GM18498 (cell line): ENCODE results near the gene PCDHA8.
"Not testable (repeated sequence)": the region's sequence is repeated elsewhere in the genome, so short reads cannot be mapped to it uniquely, and the experiment has no call there.

Source experiments
- ATAC-seq: cut with Tn5 transposase; IDR thresholded peaks from one replicate; pipeline ENCODE4 v1.9.1; 2021; ENCODE audit warnings: mild to moderate bottlenecking, moderate library complexity; ENCODE audit not compliant: unreplicated experiment

The PCDHA8 gene

DNA sequence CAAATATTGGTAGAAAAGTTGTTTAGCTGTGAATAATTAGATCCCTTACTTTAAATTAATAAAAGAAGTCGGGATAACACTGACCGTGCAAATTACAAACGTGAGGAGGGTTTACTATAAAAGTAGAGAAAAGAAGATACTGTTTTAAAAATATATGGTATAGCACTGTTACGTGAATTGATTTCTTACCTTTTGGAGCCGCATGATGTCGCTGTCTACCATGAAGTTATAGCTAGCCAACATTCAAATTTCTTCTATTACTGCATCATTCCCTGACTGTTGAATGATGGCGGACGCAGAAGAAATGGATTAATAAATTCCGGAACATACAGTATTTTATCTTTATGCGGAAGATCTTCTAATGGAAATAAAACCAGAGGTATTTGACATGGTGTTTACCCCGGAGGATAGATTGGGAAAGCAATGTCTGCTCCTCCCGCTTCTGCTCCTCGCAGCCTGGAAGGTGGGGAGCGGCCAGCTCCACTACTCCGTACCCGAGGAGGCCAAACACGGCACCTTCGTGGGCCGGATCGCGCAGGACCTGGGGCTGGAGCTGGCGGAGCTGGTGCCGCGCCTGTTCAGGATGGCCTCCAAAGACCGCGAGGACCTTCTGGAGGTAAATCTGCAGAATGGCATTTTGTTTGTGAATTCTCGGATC, 13.2 kb upstream of the PCDHA8 start, which contains the start of gene PCDHA6:
PCDHA6 (plus strand) TSS at position 257 of the 658 bp plus-strand sequence; CDS start at position 389, 132 bp downstream.
- ATAC-seq: no peak

DNA sequence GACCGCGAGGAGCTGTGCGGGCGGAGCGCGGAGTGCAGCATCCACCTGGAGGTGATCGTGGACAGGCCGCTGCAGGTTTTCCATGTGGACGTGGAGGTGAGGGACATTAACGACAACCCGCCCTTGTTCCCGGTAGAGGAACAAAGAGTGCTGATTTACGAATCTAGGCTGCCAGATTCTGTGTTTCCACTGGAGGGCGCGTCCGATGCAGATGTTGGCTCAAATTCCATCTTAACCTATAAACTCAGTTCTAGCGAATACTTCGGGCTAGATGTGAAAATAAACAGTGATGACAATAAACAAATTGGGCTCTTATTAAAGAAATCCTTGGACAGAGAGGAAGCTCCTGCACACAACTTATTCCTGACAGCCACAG, 12.6 kb upstream of the PCDHA8 start:
- ATAC-seq: no peak

DNA sequence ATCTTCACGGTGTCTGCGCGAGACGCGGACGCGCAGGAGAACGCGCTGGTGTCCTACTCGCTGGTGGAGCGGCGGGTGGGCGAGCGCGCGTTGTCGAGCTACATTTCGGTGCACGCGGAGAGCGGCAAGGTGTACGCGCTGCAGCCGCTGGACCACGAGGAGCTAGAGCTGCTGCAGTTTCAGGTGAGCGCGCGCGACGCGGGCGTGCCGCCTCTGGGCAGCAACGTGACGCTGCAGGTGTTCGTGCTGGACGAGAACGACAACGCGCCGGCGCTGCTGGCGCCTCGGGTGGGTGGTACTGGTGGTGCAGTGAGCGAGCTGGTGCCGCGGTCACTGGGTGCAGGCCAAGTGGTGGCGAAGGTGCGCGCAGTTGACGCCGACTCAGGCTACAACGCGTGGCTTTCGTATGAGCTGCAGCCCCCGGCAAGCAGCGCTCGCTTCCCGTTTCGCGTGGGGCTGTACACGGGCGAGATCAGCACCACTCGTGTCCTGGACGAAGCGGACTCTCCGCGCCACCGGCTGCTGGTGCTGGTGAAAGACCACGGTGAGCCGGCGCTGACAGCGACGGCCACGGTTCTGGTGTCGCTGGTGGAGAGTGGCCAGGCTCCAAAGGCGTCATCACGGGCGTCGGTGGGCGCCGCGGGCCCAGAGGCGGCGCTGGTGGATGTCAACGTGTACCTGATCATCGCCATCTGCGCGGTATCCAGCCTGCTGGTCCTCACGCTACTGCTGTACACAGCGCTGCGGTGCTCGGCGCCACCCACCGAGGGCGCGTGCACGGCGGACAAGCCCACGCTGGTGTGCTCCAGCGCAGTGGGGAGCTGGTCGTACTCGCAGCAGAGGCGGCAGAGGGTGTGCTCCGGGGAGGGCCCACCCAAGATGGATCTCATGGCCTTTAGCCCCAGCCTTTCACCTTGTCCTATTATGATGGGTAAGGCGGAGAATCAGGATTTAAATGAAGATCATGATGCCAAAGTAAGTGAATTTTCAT, 11.2 kb upstream of the PCDHA8 start:
- ATAC-seq: not testable (repeated sequence)

DNA sequence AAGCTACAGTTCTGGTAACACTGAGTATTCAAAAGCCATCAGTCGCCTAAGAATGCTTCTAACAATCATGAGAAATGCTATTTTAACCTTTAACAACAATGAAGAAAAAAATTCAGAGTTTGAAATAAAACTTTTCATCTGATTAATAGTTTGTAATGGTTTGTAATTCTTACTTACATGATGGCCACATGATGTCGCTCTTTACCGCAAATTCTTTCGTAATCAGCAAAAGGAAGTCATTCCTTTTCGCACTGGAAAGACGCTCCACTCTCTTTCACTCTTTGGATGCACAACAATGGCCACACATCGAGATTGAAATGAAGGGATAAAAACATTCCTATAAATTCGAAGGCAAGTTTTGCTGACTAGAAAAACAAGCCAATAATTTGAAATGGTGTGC, 7.0 kb upstream of the PCDHA8 start, which contains the start of gene PCDHA7:
PCDHA7 (plus strand) TSS at position 277 of the 400 bp plus-strand sequence; CDS start at position 392, 115 bp downstream.
- ATAC-seq: no peak

DNA sequence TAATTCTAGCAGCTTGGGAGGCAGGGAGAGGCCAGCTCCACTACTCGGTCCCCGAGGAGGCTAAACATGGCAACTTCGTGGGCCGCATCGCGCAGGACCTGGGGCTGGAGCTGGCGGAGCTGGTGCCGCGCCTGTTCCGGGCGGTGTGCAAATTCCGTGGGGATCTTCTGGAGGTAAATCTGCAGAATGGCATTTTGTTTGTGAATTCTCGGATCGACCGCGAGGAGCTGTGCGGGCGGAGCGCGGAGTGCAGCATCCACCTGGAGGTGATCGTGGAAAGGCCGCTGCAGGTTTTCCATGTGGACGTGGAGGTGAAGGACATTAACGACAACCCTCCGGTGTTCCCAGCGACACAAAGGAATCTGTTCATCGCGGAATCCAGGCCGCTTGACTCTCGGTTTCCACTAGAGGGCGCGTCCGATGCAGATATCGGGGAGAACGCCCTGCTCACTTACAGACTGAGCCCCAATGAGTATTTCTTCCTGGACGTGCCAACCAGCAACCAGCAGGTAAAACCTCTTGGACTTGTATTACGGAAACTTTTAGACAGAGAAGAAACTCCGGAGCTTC, 6.5 kb upstream of the PCDHA8 start:
- ATAC-seq: not testable (repeated sequence)

DNA sequence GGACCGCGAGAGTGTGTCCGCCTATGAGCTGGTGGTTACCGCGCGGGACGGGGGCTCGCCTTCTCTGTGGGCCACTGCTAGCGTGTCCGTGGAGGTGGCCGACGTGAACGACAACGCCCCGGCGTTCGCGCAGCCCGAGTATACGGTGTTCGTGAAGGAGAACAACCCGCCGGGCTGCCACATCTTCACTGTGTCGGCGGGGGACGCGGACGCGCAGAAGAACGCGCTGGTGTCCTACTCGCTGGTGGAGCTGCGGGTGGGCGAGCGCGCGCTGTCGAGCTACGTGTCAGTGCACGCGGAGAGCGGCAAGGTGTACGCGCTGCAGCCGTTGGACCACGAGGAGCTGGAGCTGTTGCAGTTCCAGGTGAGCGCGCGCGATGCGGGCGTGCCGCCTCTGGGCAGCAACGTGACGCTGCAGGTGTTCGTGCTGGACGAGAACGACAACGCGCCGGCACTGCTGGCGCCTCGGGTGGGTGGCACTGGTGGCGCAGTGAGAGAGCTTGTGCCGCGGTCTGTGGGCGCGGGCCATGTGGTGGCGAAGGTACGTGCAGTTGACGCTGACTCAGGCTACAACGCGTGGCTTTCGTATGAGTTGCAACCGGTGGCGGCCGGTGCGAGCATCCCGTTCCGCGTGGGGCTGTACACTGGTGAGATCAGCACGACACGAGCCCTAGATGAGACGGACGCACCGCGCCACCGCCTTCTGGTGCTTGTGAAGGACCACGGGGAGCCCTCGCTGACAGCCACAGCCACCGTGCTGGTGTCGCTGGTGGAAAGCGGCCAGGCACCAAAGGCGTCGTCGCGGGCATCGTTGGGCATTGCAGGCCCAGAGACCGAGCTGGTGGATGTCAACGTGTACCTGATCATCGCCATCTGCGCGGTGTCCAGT, 5.1 kb upstream of the PCDHA8 start:
- no peak for ATAC-seq

DNA sequence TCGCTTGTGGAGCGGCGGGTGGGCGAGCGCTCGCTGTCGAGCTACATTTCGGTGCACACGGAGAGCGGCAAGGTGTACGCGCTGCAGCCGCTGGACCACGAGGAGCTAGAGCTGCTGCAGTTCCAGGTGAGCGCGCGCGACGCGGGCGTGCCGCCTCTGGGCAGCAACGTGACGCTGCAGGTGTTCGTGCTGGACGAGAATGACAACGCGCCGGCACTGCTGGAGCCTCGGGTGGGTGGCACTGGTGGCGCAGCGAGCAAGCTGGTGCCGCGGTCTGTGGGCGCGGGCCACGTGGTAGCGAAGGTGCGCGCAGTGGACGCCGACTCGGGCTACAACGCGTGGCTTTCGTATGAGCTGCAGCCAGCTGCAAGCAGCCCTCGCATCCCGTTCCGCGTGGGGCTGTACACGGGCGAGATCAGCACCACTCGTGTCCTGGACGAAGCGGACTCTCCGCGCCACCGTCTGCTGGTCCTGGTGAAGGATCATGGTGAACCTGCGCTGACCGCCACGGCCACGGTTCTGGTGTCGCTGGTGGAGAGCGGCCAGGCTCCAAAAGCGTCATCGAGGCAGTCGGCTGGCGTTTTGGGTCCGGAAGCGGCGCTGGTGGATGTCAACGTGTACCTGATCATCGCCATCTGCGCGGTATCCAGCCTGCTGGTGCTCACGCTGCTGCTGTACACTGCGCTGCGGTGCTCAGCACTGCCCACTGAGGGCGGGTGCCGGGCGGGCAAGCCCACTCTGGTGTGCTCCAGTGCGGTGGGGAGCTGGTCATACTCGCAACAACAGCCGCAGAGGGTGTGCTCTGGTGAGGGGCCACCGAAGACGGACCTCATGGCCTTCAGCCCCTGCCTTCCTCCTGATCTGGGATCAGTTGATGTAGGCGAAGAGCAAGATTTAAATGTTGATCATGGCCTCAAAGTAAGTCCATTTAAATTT, 2.1 kb downstream of the PCDHA8 start:
- no peak for ATAC-seq

DNA sequence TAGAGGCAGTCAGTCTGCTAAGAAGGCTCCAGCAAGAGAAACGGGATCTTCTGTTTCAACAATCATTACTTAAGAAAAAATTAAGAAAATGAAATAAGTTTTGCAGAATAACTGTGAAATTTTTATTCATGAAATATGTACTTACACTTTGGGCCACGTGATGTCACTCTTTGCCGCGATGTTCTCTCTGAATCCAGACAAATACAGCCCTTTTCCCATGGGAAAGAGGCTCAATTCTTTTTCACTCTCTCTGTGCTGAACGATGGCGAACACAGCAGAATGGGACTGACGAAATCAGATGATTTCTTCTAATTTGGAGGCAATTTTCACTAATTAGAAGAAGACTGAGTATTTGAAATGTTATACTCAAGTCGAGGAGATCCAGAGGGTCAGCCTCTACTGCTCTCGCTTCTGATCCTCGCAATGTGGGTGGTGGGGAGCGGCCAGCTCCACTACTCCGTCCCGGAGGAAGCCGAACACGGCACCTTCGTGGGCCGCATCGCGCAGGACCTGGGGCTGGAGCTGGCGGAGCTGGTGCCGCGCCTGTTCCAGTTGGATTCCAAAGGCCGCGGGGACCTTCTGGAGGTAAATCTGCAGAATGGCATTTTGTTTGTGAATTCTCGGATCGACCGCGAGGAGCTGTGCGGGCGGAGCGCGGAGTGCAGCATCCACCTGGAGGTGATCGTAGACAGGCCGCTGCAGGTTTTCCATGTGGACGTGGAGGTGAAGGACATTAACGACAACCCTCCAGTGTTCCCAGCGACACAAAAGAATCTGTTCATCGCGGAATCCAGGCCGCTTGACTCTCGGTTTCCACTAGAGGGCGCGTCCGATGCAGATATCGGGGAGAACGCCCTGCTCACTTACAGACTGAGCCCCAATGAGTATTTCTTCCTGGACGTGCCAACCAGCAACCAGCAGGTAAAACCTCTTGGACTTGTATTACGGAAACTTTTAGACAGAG, 7.4 kb downstream of the PCDHA8 start, which contains the start of gene PCDHA9:
PCDHA9 (plus strand) TSS at position 244 of the 964 bp plus-strand sequence; CDS start at position 358, 114 bp downstream.
- ATAC-seq: not testable (repeated sequence)

DNA sequence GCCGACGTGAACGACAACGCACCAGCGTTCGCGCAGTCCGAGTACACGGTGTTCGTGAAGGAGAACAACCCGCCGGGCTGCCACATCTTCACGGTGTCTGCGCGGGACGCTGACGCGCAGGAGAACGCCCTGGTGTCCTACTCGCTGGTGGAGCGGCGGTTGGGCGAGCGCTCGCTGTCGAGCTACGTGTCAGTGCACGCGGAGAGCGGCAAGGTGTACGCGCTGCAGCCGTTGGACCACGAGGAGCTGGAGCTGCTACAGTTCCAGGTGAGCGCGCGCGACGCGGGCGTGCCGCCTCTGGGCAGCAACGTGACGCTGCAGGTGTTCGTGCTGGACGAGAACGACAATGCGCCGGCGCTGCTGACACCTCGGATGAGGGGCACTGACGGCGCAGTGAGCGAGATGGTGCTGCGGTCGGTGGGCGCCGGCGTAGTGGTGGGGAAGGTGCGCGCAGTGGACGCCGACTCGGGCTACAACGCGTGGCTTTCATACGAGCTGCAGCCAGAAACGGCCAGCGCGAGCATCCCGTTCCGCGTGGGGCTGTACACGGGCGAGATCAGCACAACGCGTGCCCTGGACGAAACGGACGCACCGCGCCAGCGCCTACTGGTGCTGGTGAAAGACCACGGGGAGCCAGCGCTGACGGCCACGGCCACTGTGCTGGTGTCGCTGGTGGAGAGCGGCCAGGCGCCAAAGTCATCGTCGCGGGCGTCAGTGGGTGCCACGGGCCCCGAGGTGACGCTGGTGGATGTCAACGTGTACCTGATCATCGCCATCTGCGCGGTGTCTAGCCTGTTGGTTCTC, 9.0 kb downstream of the PCDHA8 start:
- ATAC-seq: not testable (repeated sequence)

DNA sequence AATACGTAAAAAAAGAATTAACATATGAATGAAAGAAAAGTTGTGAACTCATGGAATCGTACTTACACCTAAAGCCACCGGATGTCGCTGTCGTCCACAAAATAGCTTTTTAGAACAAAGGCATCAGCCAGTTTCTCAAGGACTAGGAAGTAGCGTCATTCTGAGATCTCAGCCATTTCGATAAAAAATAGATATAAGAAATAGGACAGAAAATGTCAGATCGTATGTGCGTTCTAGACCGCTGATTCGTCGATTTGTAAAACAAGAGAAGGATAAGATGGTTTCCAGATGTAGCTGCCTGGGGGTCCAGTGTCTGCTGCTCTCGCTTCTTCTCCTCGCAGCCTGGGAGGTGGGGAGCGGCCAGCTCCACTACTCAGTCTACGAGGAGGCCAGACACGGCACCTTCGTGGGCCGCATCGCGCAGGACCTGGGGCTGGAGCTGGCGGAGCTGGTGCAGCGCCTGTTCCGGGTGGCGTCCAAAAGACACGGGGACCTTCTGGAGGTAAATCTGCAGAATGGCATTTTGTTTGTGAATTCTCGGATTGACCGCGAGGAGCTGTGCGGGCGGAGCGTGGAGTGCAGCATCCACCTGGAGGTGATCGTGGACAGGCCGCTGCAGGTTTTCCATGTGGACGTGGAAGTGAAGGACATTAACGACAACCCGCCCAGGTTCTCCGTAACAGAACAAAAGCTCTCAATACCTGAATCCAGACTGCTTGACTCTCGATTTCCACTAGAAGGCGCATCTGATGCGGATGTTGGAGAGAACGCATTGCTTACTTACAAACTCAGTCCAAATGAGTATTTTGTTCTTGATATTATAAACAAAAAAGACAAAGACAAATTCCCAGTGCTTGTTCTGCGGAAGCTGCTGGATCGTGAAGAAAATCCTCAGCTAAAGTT, 15.0 kb downstream of the PCDHA8 start, which contains the start of gene PCDHA10:
PCDHA10 (plus strand) TSS at position 126 of the 903 bp plus-strand sequence; CDS start at position 278, 152 bp downstream.
- no peak for ATAC-seq

DNA sequence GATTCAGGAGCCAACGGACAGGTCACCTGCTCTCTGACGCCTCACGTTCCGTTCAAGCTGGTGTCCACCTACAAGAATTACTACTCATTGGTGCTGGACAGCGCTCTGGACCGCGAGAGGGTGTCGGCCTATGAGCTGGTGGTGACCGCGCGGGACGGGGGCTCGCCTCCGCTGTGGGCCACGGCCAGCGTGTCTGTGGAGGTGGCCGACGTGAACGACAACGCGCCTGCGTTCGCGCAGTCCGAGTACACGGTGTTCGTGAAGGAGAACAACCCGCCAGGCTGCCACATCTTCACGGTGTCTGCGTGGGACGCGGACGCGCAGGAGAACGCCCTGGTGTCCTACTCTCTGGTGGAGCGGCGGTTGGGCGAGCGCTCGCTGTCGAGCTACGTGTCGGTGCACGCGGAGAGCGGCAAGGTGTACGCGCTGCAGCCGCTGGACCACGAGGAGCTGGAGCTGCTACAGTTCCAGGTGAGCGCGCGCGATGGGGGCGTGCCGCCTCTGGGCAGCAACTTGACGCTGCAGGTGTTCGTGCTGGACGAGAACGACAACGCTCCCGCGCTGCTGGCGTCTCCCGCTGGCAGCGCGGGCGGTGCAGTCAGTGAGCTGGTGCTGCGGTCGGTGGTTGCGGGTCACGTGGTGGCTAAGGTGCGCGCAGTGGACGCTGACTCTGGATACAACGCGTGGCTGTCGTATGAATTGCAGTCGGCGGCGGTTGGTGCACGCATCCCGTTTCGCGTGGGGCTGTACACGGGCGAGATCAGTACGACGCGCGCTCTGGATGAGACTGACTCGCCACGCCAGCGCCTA, 16.4 kb downstream of the PCDHA8 start:
- ATAC-seq: no peak

DNA sequence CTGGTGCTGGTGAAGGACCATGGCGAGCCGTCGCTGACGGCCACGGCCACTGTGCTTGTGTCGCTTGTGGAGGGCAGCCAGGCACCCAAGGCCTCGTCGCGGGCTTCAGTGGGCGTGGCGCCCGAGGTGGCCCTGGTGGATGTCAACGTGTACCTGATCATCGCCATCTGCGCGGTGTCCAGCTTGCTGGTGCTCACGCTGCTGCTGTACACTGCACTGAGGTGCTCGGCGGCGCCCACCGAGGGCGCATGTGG, 16.9 kb downstream of the PCDHA8 start:
- ATAC-seq: no peak

DNA sequence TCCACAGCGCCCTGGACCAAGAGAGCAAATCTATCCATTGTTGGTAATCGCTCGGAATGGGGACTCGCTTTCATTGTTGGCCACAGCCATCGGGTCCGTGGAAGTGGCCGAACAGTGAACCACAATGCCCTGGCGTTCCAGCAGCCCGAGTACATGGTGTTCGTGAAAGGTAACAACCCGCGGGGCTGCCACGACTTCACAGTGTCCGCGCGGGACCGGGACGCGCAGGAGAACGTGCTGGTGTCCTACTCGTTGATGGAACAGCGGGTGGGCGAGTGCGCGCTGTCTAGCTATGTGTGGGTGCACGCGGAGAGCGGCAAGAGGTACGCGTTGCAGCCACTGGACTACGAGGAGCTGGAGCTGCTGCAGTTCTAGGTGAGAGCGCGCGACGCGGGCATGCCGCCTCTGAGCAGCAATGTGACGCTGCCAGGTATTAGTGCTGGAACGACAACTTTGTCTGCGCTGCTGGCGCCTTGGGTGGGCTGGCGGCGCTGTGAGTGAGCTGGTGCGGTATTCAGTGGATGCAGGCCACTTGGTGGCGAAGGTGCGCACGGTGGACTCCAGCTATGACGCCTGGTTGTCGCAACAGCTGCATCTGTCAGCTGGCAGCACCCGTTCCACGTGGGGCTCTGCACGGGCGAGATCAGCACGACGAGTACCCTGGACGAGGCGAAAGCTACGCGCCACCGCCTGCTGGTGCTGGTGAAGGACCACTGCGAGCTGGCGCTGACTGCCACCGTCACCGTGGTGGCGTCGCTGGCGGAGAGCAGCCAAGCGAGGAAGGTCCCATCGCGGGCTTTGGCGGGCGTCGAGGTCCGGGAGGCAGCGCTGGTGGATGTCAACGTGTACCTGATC, 21.7 kb downstream of the PCDHA8 start:
- ATAC-seq: no peak

DNA sequence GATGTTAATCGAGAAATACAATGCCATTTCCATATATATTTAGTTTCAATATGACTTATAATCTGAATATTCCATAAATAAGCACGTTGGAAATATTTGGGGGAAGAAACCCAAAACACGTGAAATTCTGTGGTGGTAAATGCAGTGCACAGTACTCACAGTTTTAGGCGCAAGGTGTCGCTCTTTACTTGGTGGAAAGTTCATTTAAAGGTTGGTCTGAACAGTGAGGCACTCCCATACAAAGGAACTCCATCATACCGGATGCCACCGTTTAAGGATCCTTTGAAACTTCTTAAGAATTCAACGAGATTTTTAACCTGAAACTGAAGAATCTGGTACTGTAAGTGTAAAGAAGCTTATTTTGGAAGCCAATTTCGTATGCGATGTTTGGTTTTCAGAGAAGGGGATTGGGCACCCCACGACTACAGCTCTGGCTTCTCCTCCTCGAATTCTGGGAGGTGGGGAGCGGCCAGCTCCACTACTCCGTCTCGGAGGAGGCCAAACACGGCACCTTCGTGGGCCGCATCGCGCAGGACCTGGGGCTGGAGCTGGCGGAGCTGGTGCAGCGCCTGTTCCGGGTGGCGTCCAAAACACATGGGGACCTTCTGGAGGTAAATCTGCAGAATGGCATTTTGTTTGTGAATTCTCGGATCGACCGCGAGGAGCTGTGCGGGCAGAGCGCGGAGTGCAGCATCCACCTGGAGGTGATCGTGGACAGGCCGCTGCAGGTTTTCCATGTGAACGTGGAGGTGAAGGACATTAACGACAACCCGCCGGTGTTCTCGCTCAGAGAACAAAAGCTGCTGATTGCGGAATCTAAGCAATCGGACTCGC, 28.0 kb downstream of the PCDHA8 start, which contains the start of gene PCDHA11:
PCDHA11 (plus strand) TSS at position 237 of the 834 bp plus-strand sequence; CDS start at position 384, 147 bp downstream.
- ATAC-seq: no peak
